ENCODE data around the gene A1CF. TPM values are rescaled to one million over a fixed set of nuclear protein-coding genes. Genes with fewer than 3 reads are reported as not detected.
"Not testable (repeated sequence)": the region's sequence is repeated elsewhere in the genome, so short reads cannot be mapped to it uniquely, and the experiment has no call there.

A1CF gene
- total RNA-seq, 1 experiment from 2014 or later: 0.03 TPM

DNA sequence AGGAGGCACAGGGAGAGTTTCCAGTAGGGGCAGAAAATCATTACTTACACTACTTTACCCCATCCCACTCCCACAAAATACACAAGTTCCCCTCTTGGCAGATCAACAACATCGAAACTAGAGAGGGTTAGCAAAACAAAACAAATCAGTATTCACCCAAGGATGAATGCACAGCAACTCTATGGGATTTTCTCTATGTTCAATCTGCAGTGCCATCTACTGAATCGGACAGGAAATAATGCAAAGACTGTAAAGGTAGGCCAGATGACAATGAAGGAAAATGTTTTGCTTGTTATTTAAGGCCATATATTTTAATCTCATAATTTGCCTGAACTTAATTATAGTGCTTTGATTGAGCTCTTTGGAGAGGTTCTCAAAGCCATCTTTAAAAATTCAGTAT is 110.6 kb downstream of the A1CF start:
- in situ Hi-C loops (cut with HindIII; ENCODE audit: low pct_unique_long_range_greater_than_20kb, low sequenced_read_pairs); intact Hi-C loops (cut with micrococcal nuclease; ENCODE audit: unreplicated experiment): not testable (repeated sequence)

DNA sequence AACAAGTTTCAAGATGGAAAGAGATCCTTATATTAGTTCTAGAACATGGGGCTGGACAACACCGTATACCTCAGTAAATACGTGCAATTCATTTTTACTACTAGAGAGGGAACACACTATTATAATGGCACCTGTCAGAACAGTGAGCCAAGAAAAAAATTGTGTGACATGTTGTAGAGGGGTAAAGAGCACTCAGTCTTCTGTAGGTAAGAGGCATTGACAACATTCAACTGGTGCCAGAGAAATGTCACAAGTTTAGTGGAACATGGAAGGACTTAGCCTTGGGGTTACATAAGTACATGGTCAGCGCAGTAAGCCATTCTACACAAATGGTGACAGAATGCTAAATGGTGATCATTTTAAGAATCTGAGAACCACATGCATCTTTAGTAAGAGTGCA is 113.4 kb downstream of the A1CF start:
- H3K27me3 ChIP-seq (ENCODE audit: control insufficient read depth, insufficient read depth, low read length); H3K4me1 ChIP-seq (ENCODE audit: control insufficient read depth, insufficient read depth, low read length); H3K27ac ChIP-seq (ENCODE audit: low read length); POLR2A ChIA-PET; ATAC-seq; in situ Hi-C loops (cut with HindIII; ENCODE audit: low pct_unique_long_range_greater_than_20kb, low sequenced_read_pairs); CTCF ChIA-PET; intact Hi-C loops (cut with micrococcal nuclease; ENCODE audit: unreplicated experiment); DNase-seq (ENCODE audit: low read depth, low spot score); H3K4me3 ChIP-seq (ENCODE audit: low read depth in 2 of 2, low read length in 2 of 2); H3K9me3 ChIP-seq (ENCODE audit: control insufficient read depth, insufficient read depth, low read depth, low read length); H3K36me3 ChIP-seq (ENCODE audit: control insufficient read depth, insufficient read depth, low read length); BruUV-seq (replicated peaks): not testable (repeated sequence)

More for the DNA sequence above, 110.6 kb downstream of the A1CF start:
- H3K27me3 ChIP-seq (ENCODE audit: control insufficient read depth, insufficient read depth, low read length); ATAC-seq; H3K4me3 ChIP-seq (ENCODE audit: low read depth in 2 of 2, low read length in 2 of 2); H3K36me3 ChIP-seq (ENCODE audit: control insufficient read depth, insufficient read depth, low read length); DNase-seq (ENCODE audit: low read depth, low spot score); CTCF ChIA-PET; H3K4me1 ChIP-seq (ENCODE audit: control insufficient read depth, insufficient read depth, low read length); BruUV-seq (replicated peaks); H3K27ac ChIP-seq (ENCODE audit: low read length); POLR2A ChIA-PET; H3K9me3 ChIP-seq (ENCODE audit: control insufficient read depth, insufficient read depth, low read depth, low read length): not testable (repeated sequence)
- TF ChIP-seq, protein P1, sequence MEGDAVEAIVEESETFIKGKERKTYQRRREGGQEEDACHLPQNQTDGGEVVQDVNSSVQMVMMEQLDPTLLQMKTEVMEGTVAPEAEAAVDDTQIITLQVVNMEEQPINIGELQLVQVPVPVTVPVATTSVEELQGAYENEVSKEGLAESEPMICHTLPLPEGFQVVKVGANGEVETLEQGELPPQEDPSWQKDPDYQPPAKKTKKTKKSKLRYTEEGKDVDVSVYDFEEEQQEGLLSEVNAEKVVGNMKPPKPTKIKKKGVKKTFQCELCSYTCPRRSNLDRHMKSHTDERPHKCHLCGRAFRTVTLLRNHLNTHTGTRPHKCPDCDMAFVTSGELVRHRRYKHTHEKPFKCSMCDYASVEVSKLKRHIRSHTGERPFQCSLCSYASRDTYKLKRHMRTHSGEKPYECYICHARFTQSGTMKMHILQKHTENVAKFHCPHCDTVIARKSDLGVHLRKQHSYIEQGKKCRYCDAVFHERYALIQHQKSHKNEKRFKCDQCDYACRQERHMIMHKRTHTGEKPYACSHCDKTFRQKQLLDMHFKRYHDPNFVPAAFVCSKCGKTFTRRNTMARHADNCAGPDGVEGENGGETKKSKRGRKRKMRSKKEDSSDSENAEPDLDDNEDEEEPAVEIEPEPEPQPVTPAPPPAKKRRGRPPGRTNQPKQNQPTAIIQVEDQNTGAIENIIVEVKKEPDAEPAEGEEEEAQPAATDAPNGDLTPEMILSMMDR (IDR thresholded peaks at IDR 0.05): peak; percentile 17; the same call in 1 of the 2 replicates

DNA sequence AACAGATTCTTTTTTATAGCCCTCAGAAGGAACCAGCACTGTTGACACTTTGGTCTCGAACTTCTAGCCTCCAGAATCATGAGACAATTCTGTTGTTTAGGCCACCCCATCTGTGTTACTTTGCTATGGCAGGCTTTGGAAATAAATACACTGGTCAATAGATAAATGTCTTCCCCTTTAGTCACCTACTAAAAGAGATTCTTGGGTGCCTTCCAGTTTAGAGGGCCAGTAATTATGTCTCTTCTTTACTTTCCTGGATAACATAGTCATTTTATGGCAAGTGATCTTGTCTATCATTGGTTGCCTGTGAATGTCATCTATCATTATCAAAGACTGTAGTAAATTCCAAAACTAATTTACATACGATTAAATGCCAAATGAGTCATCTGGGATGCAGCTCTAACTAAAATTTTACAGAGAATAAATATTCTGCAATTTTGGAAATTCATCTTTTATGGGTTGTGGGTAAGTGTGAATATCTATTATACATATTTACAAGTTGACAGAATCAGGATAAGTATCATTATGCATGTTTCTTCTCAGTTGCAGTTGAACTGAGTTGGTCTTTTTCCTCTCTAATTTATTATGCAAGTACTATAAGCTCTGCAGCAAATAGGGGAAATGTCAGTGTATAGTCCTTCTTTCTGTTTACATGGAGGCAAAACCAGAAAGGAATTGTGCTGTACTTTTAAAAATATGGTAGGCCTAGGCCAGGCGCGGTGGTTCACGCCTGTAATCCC is 118.5 kb downstream of the A1CF start:
- H3K27me3 ChIP-seq (ENCODE audit: control insufficient read depth, insufficient read depth, low read length); H3K36me3 ChIP-seq (ENCODE audit: control insufficient read depth, insufficient read depth, low read length); in situ Hi-C loops (cut with HindIII; ENCODE audit: low pct_unique_long_range_greater_than_20kb, low sequenced_read_pairs); H3K4me3 ChIP-seq (ENCODE audit: low read depth in 2 of 2, low read length in 2 of 2); H3K4me1 ChIP-seq (ENCODE audit: control insufficient read depth, insufficient read depth, low read length); intact Hi-C loops (cut with micrococcal nuclease; ENCODE audit: unreplicated experiment); CTCF ChIA-PET; DNase-seq (ENCODE audit: low read depth, low spot score); ATAC-seq; H3K9me3 ChIP-seq (ENCODE audit: control insufficient read depth, insufficient read depth, low read depth, low read length); BruUV-seq (replicated peaks); H3K27ac ChIP-seq (ENCODE audit: low read length); POLR2A ChIA-PET: not testable (repeated sequence)

Other genes starting within 250 kb of the A1CF start
- 3.3 TPM for gene ASAH2B, start 145.7 kb downstream of the A1CF start, total RNA-seq (2021; ENCODE audit: unreplicated experiment)
- 0.92 TPM for gene PRKG1, start 188.9 kb upstream of the A1CF start, total RNA-seq (2021; ENCODE audit: unreplicated experiment)

Measured in Panc1 (cell line).